ENCODE results near the gene LMNTD2.
A peak's percentile ranks its signal among the peaks of the same experiment; 100 is the strongest.

Gene LMNTD2

GRCh38 chr11:562046-562645, 1.6 kb upstream of the LMNTD2 start:
- Histone ChIP-seq H2BK5ac (ENCODE audit: low read length) (no peak overlapping the region), H2BK15ac (replicated peaks; ENCODE audit: low read depth) (no peak overlapping the region), H3K36me3 (ENCODE audit: control insufficient read depth, insufficient read depth, low read length) (no peaks in the 10 kb centered on the region), H3K18ac (ENCODE audit: low read length) (no peak overlapping the region), H2AK5ac (ENCODE audit: low read length) (no peak overlapping the region), H3K23ac (ENCODE audit: low read length) (no peak overlapping the region), H4K8ac (ENCODE audit: low read depth, low read length) (no peak overlapping the region), H3K79me2 (ENCODE audit: control insufficient read depth, insufficient read depth, low read length) (no peaks in the 10 kb centered on the region), H4K5ac (ENCODE audit: low read length) (no peak overlapping the region), H3K27me3 (ENCODE audit: insufficient read depth, low read length, poor library complexity) (no peaks in the 10 kb centered on the region), H3K27ac (ENCODE audit: low read depth, low read length) (no peak overlapping the region), H3K56ac (ENCODE audit: low read length) (peak overlapping the region; percentile 89), H2BK120ac (ENCODE audit: low read depth, low read length) (no peak overlapping the region), H3K4me1 (ENCODE audit: control insufficient read depth, low read depth, low read length) (peaks cover 2% of the 10 kb centered on the region), H3K9ac (ENCODE audit: low read length) (peak overlapping the region; percentile 84), H3K4me3 (ENCODE audit: low read length) (no peak overlapping the region), H3K4me2 (ENCODE audit: low read length) (no peak overlapping the region), H3K79me1 (ENCODE audit: low read length) (peaks cover 2% of the 10 kb centered on the region), H3K4ac (ENCODE audit: low read depth, low read length) (no peak overlapping the region)
- WGBS (ENCODE audit: extremely low coverage, insufficient coverage, low lambda C conversion rate), result no CpG with 5 or more reads among the region's 29 CpGs
- DNase-seq, result no peak

GRCh38 chr11:561148-562003, 838 bp upstream of the LMNTD2 start:
- Histone ChIP-seq H4K8ac (ENCODE audit: low read depth, low read length) (no peak overlapping the region), H3K4me1 (ENCODE audit: control insufficient read depth, low read depth, low read length) (peaks cover 2% of the 10 kb centered on the region), H2BK120ac (ENCODE audit: low read depth, low read length) (no peak overlapping the region), H3K27ac (ENCODE audit: low read depth, low read length) (no peak overlapping the region), H3K4me2 (ENCODE audit: low read length) (peak overlapping the region; percentile 87), H3K27me3 (ENCODE audit: insufficient read depth, low read length, poor library complexity) (peaks cover 4% of the 10 kb centered on the region), H2BK15ac (replicated peaks; ENCODE audit: low read depth) (no peak overlapping the region), H4K5ac (ENCODE audit: low read length) (no peak overlapping the region), H2BK5ac (ENCODE audit: low read length) (no peak overlapping the region), H3K79me1 (ENCODE audit: low read length) (peaks cover 2% of the 10 kb centered on the region), H3K79me2 (ENCODE audit: control insufficient read depth, insufficient read depth, low read length) (no peaks in the 10 kb centered on the region), H3K4me3 (ENCODE audit: low read length) (peak overlapping the region; percentile 79), H2AK5ac (ENCODE audit: low read length) (no peak overlapping the region), H3K23ac (ENCODE audit: low read length) (no peak overlapping the region), H3K9ac (ENCODE audit: low read length) (peak overlapping the region; percentile 84), H3K36me3 (ENCODE audit: control insufficient read depth, insufficient read depth, low read length) (no peaks in the 10 kb centered on the region), H3K4ac (ENCODE audit: low read depth, low read length) (no peak overlapping the region), H3K18ac (ENCODE audit: low read length) (no peak overlapping the region), H3K56ac (ENCODE audit: low read length) (peak overlapping the region; percentile 89)
- WGBS (ENCODE audit: extremely low coverage, insufficient coverage, low lambda C conversion rate), result no CpG with 5 or more reads among the region's 67 CpGs
- peak; percentile 37 for DNase-seq

- peak; percentile 63 for DNase-seq
- Histone ChIP-seq H4K5ac (ENCODE audit: low read length) (no peak overlapping the region), H3K4me1 (ENCODE audit: control insufficient read depth, low read depth, low read length) (no peaks in the 10 kb centered on the region), H3K9ac (ENCODE audit: low read length) (peak overlapping the region; percentile 84), H2BK5ac (ENCODE audit: low read length) (no peak overlapping the region), H3K4me2 (ENCODE audit: low read length) (peak overlapping the region; percentile 66), H3K18ac (ENCODE audit: low read length) (peak overlapping the region; percentile 89), H3K56ac (ENCODE audit: low read length) (peak overlapping the region; percentile 90), H3K79me1 (ENCODE audit: low read length) (peaks cover 2% of the 10 kb centered on the region), H4K8ac (ENCODE audit: low read depth, low read length) (no peak overlapping the region), H2AK5ac (ENCODE audit: low read length) (peak overlapping the region; percentile 58), H3K27ac (ENCODE audit: low read depth, low read length) (no peak overlapping the region), H3K4me3 (ENCODE audit: low read length) (no peak overlapping the region), H3K36me3 (ENCODE audit: control insufficient read depth, insufficient read depth, low read length) (no peaks in the 10 kb centered on the region), H3K23ac (ENCODE audit: low read length) (no peak overlapping the region), H2BK15ac (replicated peaks; ENCODE audit: low read depth) (no peak overlapping the region), H3K79me2 (ENCODE audit: control insufficient read depth, insufficient read depth, low read length) (no peaks in the 10 kb centered on the region), H2BK120ac (ENCODE audit: low read depth, low read length) (no peak overlapping the region), H3K4ac (ENCODE audit: low read depth, low read length) (no peak overlapping the region), H3K27me3 (ENCODE audit: insufficient read depth, low read length, poor library complexity) (peaks cover 10% of the 10 kb centered on the region)
- WGBS (ENCODE audit: extremely low coverage, insufficient coverage, low lambda C conversion rate), result no CpG with 5 or more reads among the region's 18 CpGs
Measured at GRCh38 chr11:559712-560304, 730 bp downstream of the LMNTD2 start.

- DNase-seq, result no peak
- Histone ChIP-seq H3K79me2 (ENCODE audit: control insufficient read depth, insufficient read depth, low read length) (no peaks in the 10 kb centered on the region), H3K56ac (ENCODE audit: low read length) (no peak overlapping the region), H4K8ac (ENCODE audit: low read depth, low read length) (no peak overlapping the region), H2BK120ac (ENCODE audit: low read depth, low read length) (no peak overlapping the region), H3K4me2 (ENCODE audit: low read length) (no peak overlapping the region), H4K5ac (ENCODE audit: low read length) (no peak overlapping the region), H3K36me3 (ENCODE audit: control insufficient read depth, insufficient read depth, low read length) (no peaks in the 10 kb centered on the region), H3K18ac (ENCODE audit: low read length) (no peak overlapping the region), H3K4me1 (ENCODE audit: control insufficient read depth, low read depth, low read length) (no peaks in the 10 kb centered on the region), H3K4me3 (ENCODE audit: low read length) (no peak overlapping the region), H3K4ac (ENCODE audit: low read depth, low read length) (no peak overlapping the region), H3K27ac (ENCODE audit: low read depth, low read length) (no peak overlapping the region), H3K79me1 (ENCODE audit: low read length) (peaks cover 2% of the 10 kb centered on the region), H2BK5ac (ENCODE audit: low read length) (no peak overlapping the region), H2BK15ac (replicated peaks; ENCODE audit: low read depth) (no peak overlapping the region), H2AK5ac (ENCODE audit: low read length) (no peak overlapping the region), H3K9ac (ENCODE audit: low read length) (no peak overlapping the region), H3K27me3 (ENCODE audit: insufficient read depth, low read length, poor library complexity) (peaks cover 10% of the 10 kb centered on the region), H3K23ac (ENCODE audit: low read length) (no peak overlapping the region)
- no CpG with 5 or more reads among the region's 15 CpGs for WGBS (ENCODE audit: extremely low coverage, insufficient coverage, low lambda C conversion rate)
Measured at GRCh38 chr11:559020-559620, 1.4 kb downstream of the LMNTD2 start.

- no peak for DNase-seq
- H3K18ac ChIP-seq (ENCODE audit: low read length), result no peak overlapping the region
- H4K5ac ChIP-seq (ENCODE audit: low read length), result no peak overlapping the region
- peaks cover 2% of the 10 kb centered on the region for H3K79me1 ChIP-seq (ENCODE audit: low read length)
- H2AK5ac ChIP-seq (ENCODE audit: low read length), result no peak overlapping the region
- no peak overlapping the region for H4K8ac ChIP-seq (ENCODE audit: low read depth, low read length)
- H3K4me1 ChIP-seq (ENCODE audit: control insufficient read depth, low read depth, low read length), result no peaks in the 10 kb centered on the region
- WGBS (ENCODE audit: extremely low coverage, insufficient coverage, low lambda C conversion rate), result no CpG with 5 or more reads among the region's 20 CpGs
- H3K4me3 ChIP-seq (ENCODE audit: low read length), result no peak overlapping the region
- H2BK120ac ChIP-seq (ENCODE audit: low read depth, low read length), result no peak overlapping the region
- H3K4me2 ChIP-seq (ENCODE audit: low read length), result no peak overlapping the region
- H3K79me2 ChIP-seq (ENCODE audit: control insufficient read depth, insufficient read depth, low read length), result no peaks in the 10 kb centered on the region
- H3K23ac ChIP-seq (ENCODE audit: low read length), result no peak overlapping the region
- H2BK15ac ChIP-seq (replicated peaks; ENCODE audit: low read depth), result no peak overlapping the region
- peaks cover 10% of the 10 kb centered on the region for H3K27me3 ChIP-seq (ENCODE audit: insufficient read depth, low read length, poor library complexity)
- H3K27ac ChIP-seq (ENCODE audit: low read depth, low read length), result no peak overlapping the region
- H2BK5ac ChIP-seq (ENCODE audit: low read length), result no peak overlapping the region
- no peak overlapping the region for H3K9ac ChIP-seq (ENCODE audit: low read length)
- no peaks in the 10 kb centered on the region for H3K36me3 ChIP-seq (ENCODE audit: control insufficient read depth, insufficient read depth, low read length)
- no peak overlapping the region for H3K4ac ChIP-seq (ENCODE audit: low read depth, low read length)
- no peak overlapping the region for H3K56ac ChIP-seq (ENCODE audit: low read length)
Measured at GRCh38 chr11:558503-558902, 2.0 kb downstream of the LMNTD2 start.

Data from mesendoderm (in vitro differentiated cells).